Measurements from ENCODE around the gene OVOL2.

GRCh38 chr20:18020931-18021330 is 36.8 kb downstream of the OVOL2 start:
- TF ChIP-seq EZH2 (IDR thresholded peaks at IDR 0.05; ENCODE audit: borderline replicate concordance, insufficient read depth, low read length, poor library complexity, severe bottlenecking), result no peak
- TF ChIP-seq CTCF (IDR thresholded peaks at IDR 0.05; ENCODE audit: poor library complexity, severe bottlenecking), result no peak
- TF ChIP-seq REST (IDR thresholded peaks at IDR 0.05; ENCODE audit: borderline replicate concordance), result no peak
- no peak for TF ChIP-seq POLR2AphosphoS5 (IDR thresholded peaks at IDR 0.05)
- no peak for TF ChIP-seq TAF1 (IDR thresholded peaks at IDR 0.05; ENCODE audit: low read depth)
